Measurements from ENCODE around the gene GNB2. TPM values are rescaled to one million over a fixed set of nuclear protein-coding genes. Genes with fewer than 3 reads are reported as not detected.
A peak's percentile ranks its signal among the peaks of the same experiment; 100 is the strongest.

The GNB2 gene
- total and polyA plus RNA-seq, 2 of the 13 experiments (the other 11 are each of a cell fraction or from before 2014, with no cell fraction given) = 48.3 to 67.1 TPM

GRCh38 chr7:100705320-100705752, 31.8 kb downstream of the GNB2 start (continued):
- TF ChIP-seq ZNF318 (CRISPR knock-in tag; IDR thresholded peaks at IDR 0.05) = peak; percentile 77
- 0 out of 2 replicates have a peak, but pooled peaks have one; percentile 43 for TF ChIP-seq ZNF646 (CRISPR knock-in tag; IDR thresholded peaks at IDR 0.05)
- peak; percentile 87; the same call in 1 of the 2 replicates for TF ChIP-seq ZNF484 (CRISPR knock-in tag; IDR thresholded peaks at IDR 0.05; ENCODE audit: borderline replicate concordance, low read depth)
- 0 out of 2 replicates have a peak, but pooled peaks have one; percentile 18 for TF ChIP-seq DPF2 (CRISPR knock-in tag; IDR thresholded peaks at IDR 0.05; ENCODE audit: borderline replicate concordance, low read depth)
- TF ChIP-seq ZNF710 (CRISPR knock-in tag; IDR thresholded peaks at IDR 0.05; ENCODE audit: borderline replicate concordance) = peak; percentile 82
- no peak for TF ChIP-seq ZNF10 (CRISPR knock-in tag; IDR thresholded peaks at IDR 0.05; ENCODE audit: borderline replicate concordance, low read depth)
- no peak for TF ChIP-seq TFE3 (CRISPR knock-in tag; IDR thresholded peaks at IDR 0.05)
- no peak for TF ChIP-seq SCMH1 (CRISPR knock-in tag; IDR thresholded peaks at IDR 0.05; ENCODE audit: borderline replicate concordance)
